Measurements from ENCODE around the gene BFAR. TPM values are rescaled to one million over a fixed set of nuclear protein-coding genes. Genes with fewer than 3 reads are reported as not detected.
"Not testable (repeated sequence)": the region's sequence is repeated elsewhere in the genome, so short reads cannot be mapped to it uniquely, and the experiment has no call there.

The BFAR gene
- total RNA-seq, 1 donor from 2014 or later: 63.4 TPM

- H3K36me3 Mint-ChIP-seq (ENCODE audit: low read depth); intact Hi-C loops (cut with micrococcal nuclease); H3K27ac Mint-ChIP-seq; H3K27me3 Mint-ChIP-seq; DNase-seq; H3K4me1 Mint-ChIP-seq; H3K9me3 Mint-ChIP-seq; H3K4me3 Mint-ChIP-seq: not testable (repeated sequence)
These were observed 53.4 kb downstream of the BFAR start for GRCh38 chr16:14685870-14686793.

GRCh38 chr16:14694129-14694528 lies 61.4 kb downstream of the BFAR start, which contains the start of gene PLA2G10:
Gene PLA2G10, minus strand, starts transcription at chr16:14694308. Its CDS starts 79 bp downstream, at chr16:14694229.
- H3K9me3 Mint-ChIP-seq: not testable (repeated sequence)

GRCh38 chr16:14701859-14702258 lies 69.1 kb downstream of the BFAR start:
- H3K4me1 Mint-ChIP-seq; H3K9me3 Mint-ChIP-seq; H3K4me3 Mint-ChIP-seq; H3K36me3 Mint-ChIP-seq (ENCODE audit: low read depth); H3K27ac Mint-ChIP-seq; DNase-seq; intact Hi-C loops (cut with micrococcal nuclease); H3K27me3 Mint-ChIP-seq: not testable (repeated sequence)

More at GRCh38 chr16:14694129-14694528, 61.4 kb downstream of the BFAR start, which contains the start of gene PLA2G10:
- H3K27me3 Mint-ChIP-seq; H3K27ac Mint-ChIP-seq; H3K4me1 Mint-ChIP-seq; intact Hi-C loops (cut with micrococcal nuclease); DNase-seq; H3K36me3 Mint-ChIP-seq (ENCODE audit: low read depth); H3K4me3 Mint-ChIP-seq: not testable (repeated sequence)

- H3K36me3 Mint-ChIP-seq (ENCODE audit: low read depth); H3K9me3 Mint-ChIP-seq; H3K27me3 Mint-ChIP-seq; H3K27ac Mint-ChIP-seq; intact Hi-C loops (cut with micrococcal nuclease); H3K4me1 Mint-ChIP-seq; DNase-seq; H3K4me3 Mint-ChIP-seq: not testable (repeated sequence)
These were observed 69.9 kb downstream of the BFAR start for GRCh38 chr16:14702672-14703071.

- H3K4me1 Mint-ChIP-seq; H3K36me3 Mint-ChIP-seq (ENCODE audit: low read depth); H3K9me3 Mint-ChIP-seq; intact Hi-C loops (cut with micrococcal nuclease); H3K27ac Mint-ChIP-seq; H3K27me3 Mint-ChIP-seq; DNase-seq; H3K4me3 Mint-ChIP-seq: not testable (repeated sequence)
These were observed 70.6 kb downstream of the BFAR start, which contains the start of gene NPIPA3 for GRCh38 chr16:14703156-14704011. Gene NPIPA3, plus strand, starts transcription at chr16:14703411. Its CDS starts 5,533 bp downstream, at chr16:14708944.

Other genes with a start within 250 kb of the BFAR start
- gene PARN, start 2.7 kb upstream of the BFAR start, total RNA-seq: 55.6 and 58.6 TPM in 2 replicates
- gene PLA2G10, start 61.4 kb downstream of the BFAR start, total RNA-seq: not detected in 2 replicates
- 1.4 and 3.3 TPM in 2 replicates for gene NPIPA3, start 70.5 kb downstream of the BFAR start, total RNA-seq
- gene NPIPA2, start 109.6 kb downstream of the BFAR start, total RNA-seq: 3.1 and 6.5 TPM in 2 replicates
- gene NOMO1, start 200.8 kb downstream of the BFAR start, total RNA-seq: 86.1 and 87.3 TPM in 2 replicates

Data from activated CD4-positive, alpha-beta T cell treated with anti-CD3 and anti-CD28 coated beads, Interleukin-2, amount 10 ng/mL, durations not matched to agents 24 days and 14 days (primary cell).